Measurements from ENCODE around the gene FUT8.

DNA sequence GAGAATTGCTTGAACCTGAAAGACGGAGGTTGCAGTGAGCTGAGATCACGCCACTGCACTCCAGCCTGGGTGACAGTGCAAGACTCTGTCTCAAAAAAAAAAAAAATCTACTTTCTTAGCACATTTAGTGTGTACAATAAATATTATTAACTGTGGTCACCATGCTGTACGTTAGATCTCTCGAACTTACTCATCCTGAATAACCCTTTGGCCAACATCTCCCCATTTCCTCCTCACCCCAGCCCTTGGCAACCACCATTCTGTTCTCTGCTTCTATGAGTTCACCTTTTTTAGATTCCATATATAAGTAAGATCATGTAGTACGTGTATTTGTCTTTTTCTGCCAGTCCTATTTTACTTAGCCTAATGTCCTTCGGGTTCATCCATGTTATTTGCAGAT, 13.4 kb downstream of the FUT8 start:
- TF ChIP-seq MEF2A (IDR thresholded peaks at IDR 0.05; ENCODE audit: borderline replicate concordance, low read depth) (no peak), CTCF (IDR thresholded peaks at IDR 0.05) (no peak), FOSL2 (IDR thresholded peaks at IDR 0.05; ENCODE audit: borderline replicate concordance, low read depth) (no peak), POLR2AphosphoS5 (IDR thresholded peaks at IDR 0.05; ENCODE audit: low read depth, low read length) (no peak)
